Measurements from ENCODE around the gene EAF1.
"Not testable (repeated sequence)": the region's sequence is repeated elsewhere in the genome, so short reads cannot be mapped to it uniquely, and the experiment has no call there.

EAF1 gene

GRCh38 chr3:15405448-15406050 lies 21.8 kb upstream of the EAF1 start:
- DNase-seq (ENCODE audit: low read depth in 2 of 2), result no peak

GRCh38 chr3:15409239-15409638 lies 18.2 kb upstream of the EAF1 start:
- no peak for DNase-seq (ENCODE audit: low read depth in 2 of 2)

GRCh38 chr3:15409774-15410173 lies 17.6 kb upstream of the EAF1 start:
- DNase-seq (ENCODE audit: low read depth in 2 of 2), result no peak

GRCh38 chr3:15410966-15411365 lies 16.4 kb upstream of the EAF1 start:
- DNase-seq (ENCODE audit: low read depth in 2 of 2), result not testable (repeated sequence)

- no peak for DNase-seq (ENCODE audit: low read depth in 2 of 2)
Measured at GRCh38 chr3:15420871-15421270, 6.5 kb upstream of the EAF1 start.

GRCh38 chr3:15426579-15427118 lies 749 bp upstream of the EAF1 start:
- no peak for DNase-seq (ENCODE audit: low read depth in 2 of 2)

- no peak for DNase-seq (ENCODE audit: low read depth in 2 of 2)
Measured at GRCh38 chr3:15427981-15428380, 583 bp downstream of the EAF1 start.

- no peak for DNase-seq (ENCODE audit: low read depth in 2 of 2)
Measured at GRCh38 chr3:15428539-15428938, 1.1 kb downstream of the EAF1 start.

- no peak for DNase-seq (ENCODE audit: low read depth in 2 of 2)
Measured at GRCh38 chr3:15429080-15429479, 1.7 kb downstream of the EAF1 start.

GRCh38 chr3:15430624-15431023 lies 3.2 kb downstream of the EAF1 start:
- DNase-seq (ENCODE audit: low read depth in 2 of 2), result no peak

GRCh38 chr3:15431256-15431837 lies 3.9 kb downstream of the EAF1 start:
- DNase-seq (ENCODE audit: low read depth in 2 of 2), result no peak

- DNase-seq (ENCODE audit: low read depth in 2 of 2), result no peak
Measured at GRCh38 chr3:15433531-15433930, 6.1 kb downstream of the EAF1 start.

GRCh38 chr3:15434756-15435155 lies 7.4 kb downstream of the EAF1 start:
- DNase-seq (ENCODE audit: low read depth in 2 of 2), result no peak

- DNase-seq (ENCODE audit: low read depth in 2 of 2), result no peak
Measured at GRCh38 chr3:15436246-15436645, 8.8 kb downstream of the EAF1 start.

- no peak for DNase-seq (ENCODE audit: low read depth in 2 of 2)
Measured at GRCh38 chr3:15438983-15439382, 11.6 kb downstream of the EAF1 start.

GRCh38 chr3:15439476-15439875 lies 12.1 kb downstream of the EAF1 start:
- no peak for DNase-seq (ENCODE audit: low read depth in 2 of 2)

- DNase-seq (ENCODE audit: low read depth in 2 of 2), result no peak
Measured at GRCh38 chr3:15440891-15441290, 13.5 kb downstream of the EAF1 start.

GRCh38 chr3:15443826-15444524 lies 16.6 kb downstream of the EAF1 start:
- no peak for DNase-seq (ENCODE audit: low read depth in 2 of 2)

GRCh38 chr3:15449489-15450224 lies 22.3 kb downstream of the EAF1 start:
- no peak for DNase-seq (ENCODE audit: low read depth in 2 of 2)

- no peak for DNase-seq (ENCODE audit: low read depth in 2 of 2)
Measured at GRCh38 chr3:15450438-15451215, 23.2 kb downstream of the EAF1 start.

All from stimulated activated CD4-positive, alpha-beta T cell treated with anti-CD3 and anti-CD28 coated beads, Interleukin-1b, Interleukin-23, amount 100 ng/mL, for 4 hours (primary cell).